GM19452 (cell line): ENCODE measurements around the gene TPSG1.

Source experiments
- ATAC-seq: cut with Tn5 transposase; IDR thresholded peaks from one replicate; pipeline ENCODE4 v1.9.1; 2021; ENCODE audit not compliant: unreplicated experiment

Gene TPSG1

GRCh38 chr16:1217526-1217925, 7.5 kb downstream of the TPSG1 start:
- ATAC-seq = no peak

- no peak for ATAC-seq
These were observed 8.2 kb downstream of the TPSG1 start for GRCh38 chr16:1216681-1217400.

GRCh38 chr16:1216296-1216619, 8.8 kb downstream of the TPSG1 start:
- no peak for ATAC-seq

GRCh38 chr16:1215574-1216295, 9.3 kb downstream of the TPSG1 start:
- ATAC-seq = no peak

GRCh38 chr16:1214719-1215118, 10.3 kb downstream of the TPSG1 start:
- ATAC-seq = no peak

GRCh38 chr16:1213796-1214372, 11.2 kb downstream of the TPSG1 start:
- ATAC-seq = no peak

- no peak for ATAC-seq
These were observed 11.8 kb downstream of the TPSG1 start for GRCh38 chr16:1213231-1213630.

GRCh38 chr16:1212616-1213194, 12.4 kb downstream of the TPSG1 start:
- ATAC-seq = no peak

- ATAC-seq = no peak
These were observed 13.4 kb downstream of the TPSG1 start for GRCh38 chr16:1211451-1212268.

GRCh38 chr16:1210461-1210860, 14.6 kb downstream of the TPSG1 start:
- ATAC-seq = no peak

GRCh38 chr16:1209081-1209480, 16.0 kb downstream of the TPSG1 start:
- no peak for ATAC-seq

- ATAC-seq = no peak
These were observed 16.7 kb downstream of the TPSG1 start for GRCh38 chr16:1208239-1208830.

GRCh38 chr16:1206786-1207185, 18.3 kb downstream of the TPSG1 start:
- no peak for ATAC-seq

- no peak for ATAC-seq
These were observed 18.7 kb downstream of the TPSG1 start for GRCh38 chr16:1206326-1206725.

GRCh38 chr16:1204933-1205332, 20.1 kb downstream of the TPSG1 start:
- no peak for ATAC-seq

GRCh38 chr16:1202274-1202673, 22.8 kb downstream of the TPSG1 start:
- ATAC-seq = no peak

GRCh38 chr16:1201444-1201843, 23.6 kb downstream of the TPSG1 start:
- no peak for ATAC-seq

- no peak for ATAC-seq
These were observed 24.9 kb downstream of the TPSG1 start for GRCh38 chr16:1200014-1200627.

GRCh38 chr16:1199347-1200013, 25.6 kb downstream of the TPSG1 start:
- no peak for ATAC-seq
